ENCODE results near the gene NCOA7.
"Not testable (repeated sequence)": the region's sequence is repeated elsewhere in the genome, so short reads cannot be mapped to it uniquely, and the experiment has no call there.

DNA sequence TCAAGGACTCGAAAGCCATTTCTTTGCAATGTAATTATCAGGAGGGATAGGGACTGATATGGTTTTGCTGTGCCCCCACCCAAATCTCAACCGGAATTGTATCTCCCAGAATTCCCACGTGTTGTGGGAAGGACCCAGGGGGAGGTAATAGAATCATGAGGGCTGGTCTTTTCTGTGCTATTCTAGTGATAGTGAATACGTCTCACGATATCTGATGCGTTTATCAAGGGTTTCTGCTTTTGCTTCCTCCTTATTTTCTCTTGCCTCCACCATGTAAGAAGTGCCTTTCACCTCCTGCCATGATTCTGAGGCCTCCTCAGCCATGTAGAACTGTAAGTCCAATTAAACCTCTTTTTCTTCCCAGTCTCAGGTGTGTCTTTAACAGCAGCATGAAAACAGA is 160.0 kb downstream of the NCOA7 start:
- not testable (repeated sequence) for TF ChIP-seq POLR2A, POLR2AphosphoS5 (IDR thresholded peaks at IDR 0.05)
